ENCODE data around the gene SIX2.

Gene SIX2

DNA sequence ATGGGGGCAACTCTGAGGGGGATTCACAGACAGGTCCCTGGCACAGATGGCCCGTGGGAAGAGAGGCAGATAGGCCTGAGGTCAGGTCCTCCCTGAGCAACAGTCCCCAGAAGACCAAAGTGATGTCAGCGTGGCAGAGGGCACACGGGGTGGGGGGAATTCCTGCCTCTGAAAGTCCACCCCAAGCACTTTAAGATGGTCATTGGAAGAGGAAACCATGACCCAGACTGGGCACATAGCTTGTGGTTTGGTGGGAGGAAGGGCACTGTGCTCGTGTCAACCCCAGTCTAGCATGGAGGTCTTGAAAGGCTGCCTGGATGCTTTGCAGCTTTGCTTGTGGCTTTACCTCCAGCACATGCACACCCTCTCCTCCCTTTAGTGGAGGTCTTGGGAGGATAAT, 38.0 kb upstream of the SIX2 start:
- no peak overlapping the region for H3K4me3 Mint-ChIP-seq
- H3K9me3 Mint-ChIP-seq: no peaks in the 10 kb centered on the region
- H3K36me3 Mint-ChIP-seq (ENCODE audit: low read depth): no peaks in the 10 kb centered on the region
- TF ChIP-seq, protein P1, sequence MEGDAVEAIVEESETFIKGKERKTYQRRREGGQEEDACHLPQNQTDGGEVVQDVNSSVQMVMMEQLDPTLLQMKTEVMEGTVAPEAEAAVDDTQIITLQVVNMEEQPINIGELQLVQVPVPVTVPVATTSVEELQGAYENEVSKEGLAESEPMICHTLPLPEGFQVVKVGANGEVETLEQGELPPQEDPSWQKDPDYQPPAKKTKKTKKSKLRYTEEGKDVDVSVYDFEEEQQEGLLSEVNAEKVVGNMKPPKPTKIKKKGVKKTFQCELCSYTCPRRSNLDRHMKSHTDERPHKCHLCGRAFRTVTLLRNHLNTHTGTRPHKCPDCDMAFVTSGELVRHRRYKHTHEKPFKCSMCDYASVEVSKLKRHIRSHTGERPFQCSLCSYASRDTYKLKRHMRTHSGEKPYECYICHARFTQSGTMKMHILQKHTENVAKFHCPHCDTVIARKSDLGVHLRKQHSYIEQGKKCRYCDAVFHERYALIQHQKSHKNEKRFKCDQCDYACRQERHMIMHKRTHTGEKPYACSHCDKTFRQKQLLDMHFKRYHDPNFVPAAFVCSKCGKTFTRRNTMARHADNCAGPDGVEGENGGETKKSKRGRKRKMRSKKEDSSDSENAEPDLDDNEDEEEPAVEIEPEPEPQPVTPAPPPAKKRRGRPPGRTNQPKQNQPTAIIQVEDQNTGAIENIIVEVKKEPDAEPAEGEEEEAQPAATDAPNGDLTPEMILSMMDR (IDR thresholded peaks at IDR 0.05; ENCODE audit: unreplicated experiment in 3 of 3): no peak
- H3K27ac Mint-ChIP-seq: no peak overlapping the region
- H3K27me3 Mint-ChIP-seq (ENCODE audit: low read depth): peaks cover 12% of the 10 kb centered on the region
- H3K4me1 Mint-ChIP-seq: no peaks in the 10 kb centered on the region

DNA sequence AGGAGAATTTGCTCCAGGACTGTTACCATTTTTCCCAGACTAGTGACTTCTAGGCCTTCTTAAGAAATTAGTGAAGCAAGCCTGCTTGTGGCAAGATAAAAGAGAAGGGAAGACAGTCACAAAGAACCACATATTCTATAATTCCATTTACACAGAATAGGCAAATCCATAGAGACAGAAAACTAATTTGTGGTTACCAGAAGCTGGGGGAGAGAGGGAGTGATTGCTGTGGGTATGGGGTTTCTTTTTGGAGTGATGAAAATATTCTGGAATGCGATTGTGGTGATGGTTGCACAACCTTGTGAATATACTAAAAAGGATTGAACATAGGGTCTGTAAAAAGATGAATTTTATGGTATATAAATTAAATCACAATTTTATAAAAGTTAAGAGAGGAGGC, 37.5 kb upstream of the SIX2 start:
- Mint-ChIP-seq H3K36me3 (ENCODE audit: low read depth) (no peaks in the 10 kb centered on the region), H3K27ac (no peak overlapping the region), H3K27me3 (ENCODE audit: low read depth) (peaks cover 12% of the 10 kb centered on the region), H3K9me3 (no peaks in the 10 kb centered on the region), H3K4me3 (no peak overlapping the region), H3K4me1 (no peaks in the 10 kb centered on the region)
- TF ChIP-seq, protein P1 (IDR thresholded peaks at IDR 0.05; ENCODE audit: unreplicated experiment in 3 of 3): no peak

DNA sequence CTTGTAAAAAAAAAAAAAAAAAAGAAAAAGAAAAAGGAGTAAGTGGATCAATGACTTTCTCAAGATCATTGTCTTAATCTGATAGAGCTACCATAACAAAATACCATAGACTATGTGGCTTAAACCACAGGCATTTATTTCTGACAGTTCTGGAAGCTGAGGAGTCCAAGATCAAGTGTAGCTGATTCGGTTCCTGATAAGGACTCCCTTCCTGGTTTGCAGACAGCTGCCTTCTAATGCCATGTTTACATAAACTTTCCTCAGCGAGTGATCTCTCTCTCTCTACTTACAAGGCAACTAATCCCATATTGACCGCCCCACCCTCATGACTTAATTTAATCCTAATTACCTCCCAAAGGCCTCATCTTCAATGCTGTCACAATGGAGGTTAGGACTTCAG, 36.5 kb upstream of the SIX2 start:
- H3K9me3 Mint-ChIP-seq: no peaks in the 10 kb centered on the region
- TF ChIP-seq, protein P1 (IDR thresholded peaks at IDR 0.05; ENCODE audit: unreplicated experiment in 3 of 3): no peak
- H3K27ac Mint-ChIP-seq: no peak overlapping the region
- H3K27me3 Mint-ChIP-seq (ENCODE audit: low read depth): peaks cover 12% of the 10 kb centered on the region
- H3K4me1 Mint-ChIP-seq: no peaks in the 10 kb centered on the region
- H3K4me3 Mint-ChIP-seq: no peak overlapping the region
- no peaks in the 10 kb centered on the region for H3K36me3 Mint-ChIP-seq (ENCODE audit: low read depth)

DNA sequence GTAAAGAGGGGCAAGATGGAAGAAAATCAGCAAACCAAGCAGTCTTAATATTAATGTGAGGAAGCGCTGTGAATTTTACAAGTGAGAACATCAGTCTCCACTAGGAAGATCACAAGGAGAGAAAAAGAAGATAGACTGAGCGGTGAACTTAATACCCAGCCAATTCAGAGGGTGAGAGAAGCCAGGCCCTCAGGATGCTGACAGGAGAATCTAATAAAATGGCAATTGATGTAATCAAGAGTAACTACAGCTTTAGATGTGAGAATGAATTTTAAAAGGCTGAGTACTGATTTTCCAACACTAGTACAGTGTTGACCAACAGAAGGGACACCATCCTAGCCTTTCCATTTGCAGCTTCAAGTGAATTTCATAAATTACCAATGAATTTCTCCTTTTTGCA, 35.7 kb upstream of the SIX2 start:
- peaks cover 12% of the 10 kb centered on the region for H3K27me3 Mint-ChIP-seq (ENCODE audit: low read depth)
- no peaks in the 10 kb centered on the region for H3K9me3 Mint-ChIP-seq
- H3K4me3 Mint-ChIP-seq: no peak overlapping the region
- TF ChIP-seq, protein P1 (IDR thresholded peaks at IDR 0.05; ENCODE audit: unreplicated experiment in 3 of 3): no peak
- H3K27ac Mint-ChIP-seq: no peak overlapping the region
- H3K36me3 Mint-ChIP-seq (ENCODE audit: low read depth): no peaks in the 10 kb centered on the region
- H3K4me1 Mint-ChIP-seq: no peaks in the 10 kb centered on the region

- Mint-ChIP-seq H3K9me3 (no peaks in the 10 kb centered on the region), H3K4me1 (no peaks in the 10 kb centered on the region), H3K27ac (peak overlapping the region in 1 of 3 experiments; percentile 9), H3K27me3 (ENCODE audit: low read depth) (peaks cover 12% of the 10 kb centered on the region), H3K4me3 (no peak overlapping the region), H3K36me3 (ENCODE audit: low read depth) (no peaks in the 10 kb centered on the region)
- TF ChIP-seq, protein P1 (IDR thresholded peaks at IDR 0.05; ENCODE audit: unreplicated experiment in 3 of 3): no peak
Measured at GRCh38 chr2:45043174-45043573, 33.9 kb upstream of the SIX2 start.

DNA sequence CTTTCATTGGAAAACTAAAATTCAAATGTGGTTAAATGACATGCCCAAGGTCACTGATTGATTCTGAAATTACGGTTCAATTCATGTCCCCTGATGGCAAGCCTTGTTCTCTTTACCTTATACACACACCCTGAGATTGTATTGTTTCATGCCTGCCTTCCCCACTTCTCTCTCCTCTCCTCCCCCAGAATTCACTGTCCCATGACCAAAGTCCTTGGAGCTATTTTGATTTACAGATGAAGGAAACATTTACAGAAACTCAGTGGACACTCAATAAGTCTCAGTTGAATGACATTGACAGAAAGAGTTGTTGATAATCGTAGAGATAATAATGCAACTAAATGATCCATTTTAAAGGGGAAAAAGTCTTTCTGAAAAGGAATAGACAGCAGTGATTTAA, 33.1 kb upstream of the SIX2 start:
- no peak overlapping the region for H3K27ac Mint-ChIP-seq
- TF ChIP-seq, protein P1 (IDR thresholded peaks at IDR 0.05; ENCODE audit: unreplicated experiment in 3 of 3): no peak
- H3K4me1 Mint-ChIP-seq: no peaks in the 10 kb centered on the region
- H3K36me3 Mint-ChIP-seq (ENCODE audit: low read depth): no peaks in the 10 kb centered on the region
- peaks cover 12% of the 10 kb centered on the region for H3K27me3 Mint-ChIP-seq (ENCODE audit: low read depth)
- no peak overlapping the region for H3K4me3 Mint-ChIP-seq
- H3K9me3 Mint-ChIP-seq: no peaks in the 10 kb centered on the region
